Measurements from ENCODE around the gene MGAT5.

GRCh38 chr2:134445116-134445515 lies 191.2 kb downstream of the MGAT5 start:
- no peak for TF ChIP-seq CTCF (IDR thresholded peaks at IDR 0.05)
- no peak for TF ChIP-seq EZH2phosphoT487 (IDR thresholded peaks at IDR 0.05)
- TF ChIP-seq EZH2 (IDR thresholded peaks at IDR 0.05): no peak
